B cell (primary cell): ENCODE results near the gene DNAH11. TPM values are rescaled to one million over a fixed set of nuclear protein-coding genes. Genes with fewer than 3 reads are reported as not detected.

Source experiments
- ATAC-seq: fragments of 200-7000 bp; cut with Tn5 transposase; one replicate; pipeline ENCODE4 v1.10.0; 2021; ENCODE audit warnings: low read depth, mild to moderate bottlenecking, moderate number of reproducible peaks, moderate library complexity
- CTCF ChIA-PET: fragments of 350-600 bp; sonication (Branson Sonifier 250); formaldehyde crosslinking; loops from one replicate; lab custom pipeline; 2021; ENCODE audit warnings: antibody characterized with exemption, inconsistent platforms; lab: Charles Lee
- POLR2A ChIA-PET: fragments of 350-600 bp; sonication (Branson Sonifier 250); formaldehyde crosslinking; loops from one replicate; lab custom pipeline; 2021; ENCODE audit warnings: antibody characterized with exemption; lab: Charles Lee
- DNase-seq: peaks from one replicate; pipeline ENCODE4 v3.0.0; 2013
- H2AFZ ChIP-seq: 2 replicates; pipeline ENCODE4 v1.6.1; 2012; ENCODE audit warnings: mild to moderate bottlenecking, low read depth, low read length; ENCODE audit not compliant: insufficient read depth, poor library complexity, severe bottlenecking
- H3K27ac ChIP-seq, 2 donors: 1 replicate in 1 of 2; 2 replicates in 1 of 2; pipeline ENCODE4 v1.5.1; 2012 to 2013; ENCODE audit warnings: low read length in 2 of 2, mild to moderate bottlenecking in 2 of 2, moderate library complexity in 1 of 2
- H3K27me3 ChIP-seq, 4 experiments: fragments of 200-600 bp in 1 of 4; sonication (generic) in 1 of 4; replicated peaks in 1 of 4; 1 replicate in 2 of 4; 2 replicates in 2 of 4; pipeline versions ENCODE4 v1.6.1 to v1.7.0; 2013 to 2016; ENCODE audit warnings: low read length in 3 of 4, mild to moderate bottlenecking in 2 of 4, mixed read lengths in 1 of 4, moderate library complexity in 1 of 4; ENCODE audit not compliant: insufficient read depth in 4 of 4, control insufficient read depth in 3 of 4; ENCODE audit errors: control extremely low read depth in 1 of 4
- H3K36me3 ChIP-seq, 2 experiments: replicated peaks in 1 of 2; 1 replicate in 1 of 2; 2 replicates in 1 of 2; pipeline versions ENCODE4 v1.6.1 to v1.7.1; 2013; ENCODE audit warnings: low read length in 1 of 2; ENCODE audit not compliant: insufficient read depth in 2 of 2, control insufficient read depth in 1 of 2; ENCODE audit errors: control extremely low read depth in 1 of 2, extremely low read depth in 1 of 2
- H3K4me1 ChIP-seq, 2 donors: fragments of 200-600 bp in 1 of 2; sonication (generic) in 1 of 2; 1 replicate in 1 of 2; 2 replicates in 1 of 2; pipeline versions ENCODE4 v1.5.1 to v1.6.1; 2013 to 2017; ENCODE audit warnings: low read length in 2 of 2; ENCODE audit not compliant: control insufficient read depth in 2 of 2, insufficient read depth in 2 of 2
- H3K4me2 ChIP-seq: replicated peaks from 2 replicates; pipeline ENCODE3; 2012; ENCODE audit warnings: mild to moderate bottlenecking, low read depth, low read length; ENCODE audit not compliant: poor library complexity, severe bottlenecking
- H3K4me3 ChIP-seq, 5 experiments: fragments of 200-600 bp in 1 of 5; sonication (generic) in 1 of 5; 1 replicate in 3 of 5; 2 replicates in 2 of 5; pipeline versions ENCODE4 v1.5.1 to v1.7.0; 2011 to 2016; ENCODE audit warnings: low read length in 4 of 5, mild to moderate bottlenecking in 4 of 5, low read depth in 2 of 5, control low read depth in 1 of 5, moderate library complexity in 1 of 5; ENCODE audit not compliant: insufficient read depth in 1 of 5; ENCODE audit errors: control extremely low read depth in 1 of 5, extremely low read depth in 1 of 5
- H3K79me2 ChIP-seq: fragments of 200-600 bp; sonication (generic); one replicate; pipeline ENCODE4 v1.6.0; 2016; ENCODE audit warnings: low read length; ENCODE audit not compliant: control insufficient read depth, insufficient read depth
- H3K9ac ChIP-seq: fragments of 200-600 bp; sonication (generic); 2 replicates; pipeline ENCODE4 v1.6.1; 2017; ENCODE audit warnings: mild to moderate bottlenecking, low read length, moderate library complexity
- H3K9me3 ChIP-seq, 3 donors: one replicate each; pipeline versions ENCODE4 v1.6.1 to v1.7.1; 2013; ENCODE audit warnings: low read length in 2 of 3; ENCODE audit not compliant: control insufficient read depth in 2 of 3, insufficient read depth in 1 of 3; ENCODE audit errors: control extremely low read depth in 1 of 3
- H4K20me1 ChIP-seq: 2 replicates; pipeline ENCODE4 v1.6.0; 2012; ENCODE audit warnings: mild to moderate bottlenecking, low read length; ENCODE audit not compliant: insufficient read depth, control insufficient read depth, poor library complexity, severe bottlenecking
- H3K27ac Mint-ChIP-seq: one replicate; pipeline ENCODE4 v1.8.0; 2021; ENCODE audit warnings: mixed read lengths
- H3K27me3 Mint-ChIP-seq: one replicate; pipeline ENCODE4 v1.8.0; 2021; ENCODE audit warnings: mixed read lengths
- H3K4me1 Mint-ChIP-seq: one replicate; pipeline ENCODE4 v1.8.0; 2021; ENCODE audit warnings: mixed read lengths
- H3K4me3 Mint-ChIP-seq: one replicate; pipeline ENCODE4 v1.8.0; 2021; ENCODE audit warnings: mixed read lengths
- H3K9me3 Mint-ChIP-seq: one replicate; pipeline ENCODE4 v1.8.0; 2022; ENCODE audit warnings: mixed read lengths; ENCODE audit not compliant: insufficient read depth
- CTCF ChIP-seq: fragments of 200-600 bp; IDR thresholded peaks from one replicate; pipeline ENCODE4 v1.8.0; 2022; ENCODE audit warnings: antibody characterized with exemption, mild to moderate bottlenecking
- EZH2 ChIP-seq: IDR thresholded peaks from 2 replicates; pipeline ENCODE4 v1.6.1; 2012; ENCODE audit warnings: borderline replicate concordance, low read depth, mild to moderate bottlenecking, moderate library complexity, low read length; ENCODE audit not compliant: insufficient read depth, poor library complexity, severe bottlenecking
- WGBS: methylation state at CpG from one replicate; pipeline ENCODE4 v1.1.5; 2013; ENCODE audit warnings: missing lambda C conversion rate; ENCODE audit not compliant: insufficient coverage; 5-methylcytosine and 5-hydroxymethylcytosine counted together
- intact Hi-C: fragments of 100-400 bp; cut with micrococcal nuclease; formaldehyde crosslinking; loops from one replicate; pipeline ENCODE4 v1.10.0; 2022
- polyA plus RNA-seq: library from polyadenylated mRNA; depleted of rRNA; stranded (reverse); fragments of >200 nt; gene quantifications from 2 replicates; pipeline ENCODE4 v1.2.3, GENCODE V29; 2012
- total RNA-seq, 2 donors: library from RNA; stranded (reverse); fragments of 120-200 nt in 1 of 2; gene quantifications; 1 replicate in 1 of 2; 2 replicates in 1 of 2; pipeline versions ENCODE4 v1.2.3 to v1.2.4, GENCODE V29; 2013 to 2022

Gene DNAH11
- total and polyA plus RNA-seq, 2 donors (not counting 1 experiment from before 2014, with no cell fraction given): not detected

DNA sequence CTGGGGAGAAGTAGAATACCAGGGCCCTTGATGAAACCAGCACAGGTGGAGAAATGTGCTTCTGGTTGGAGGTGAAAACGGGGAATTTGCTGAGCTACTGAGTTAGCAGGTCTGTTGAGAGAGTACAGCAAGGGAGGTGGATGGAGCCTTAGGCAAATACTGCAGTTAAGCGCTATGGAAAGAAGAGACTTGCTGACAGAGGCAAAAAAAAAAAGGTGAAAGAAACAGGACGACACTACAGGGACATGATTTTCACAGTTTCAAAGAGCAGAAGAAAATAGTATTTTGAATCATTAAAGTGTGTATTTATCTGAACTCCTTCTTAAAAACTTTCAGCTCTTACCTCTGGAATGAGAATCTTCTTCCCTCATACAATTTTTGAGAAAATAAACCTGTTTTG lies 159.5 kb downstream of the DNAH11 start:
- H3K9ac ChIP-seq: no peak overlapping the region
- Mint-ChIP-seq H3K27me3 (peaks cover 22% of the 10 kb centered on the region), H3K4me1 (no peaks in the 10 kb centered on the region), H3K27ac (no peak overlapping the region), H3K9me3 (no peaks in the 10 kb centered on the region), H3K4me3 (no peak overlapping the region)
- H3K27me3 ChIP-seq: peaks cover 0 to 5% (median 0%) of the 10 kb centered on the region in 4 experiments
- H3K4me1 ChIP-seq: no peaks in the 10 kb centered on the region
- intact Hi-C loops: no loop called here
- ChIA-PET POLR2A (no interaction called here), CTCF (no interaction called here)
- no peak for DNase-seq
- no peaks in the 10 kb centered on the region for H3K79me2 ChIP-seq
- H3K36me3 ChIP-seq: no peaks in the 10 kb centered on the region
- TF ChIP-seq CTCF: no peak
- TF ChIP-seq EZH2: no peak
- 100% methylated on average over 1 of the region's 3 CpGs for WGBS
- H2AFZ ChIP-seq: no peak overlapping the region
- H3K27ac ChIP-seq: no peak overlapping the region
- H4K20me1 ChIP-seq: no peaks in the 10 kb centered on the region
- ATAC-seq: no peak
- no peak overlapping the region for H3K4me3 ChIP-seq
- H3K4me2 ChIP-seq: no peak overlapping the region
- H3K9me3 ChIP-seq: no peaks in the 10 kb centered on the region

DNA sequence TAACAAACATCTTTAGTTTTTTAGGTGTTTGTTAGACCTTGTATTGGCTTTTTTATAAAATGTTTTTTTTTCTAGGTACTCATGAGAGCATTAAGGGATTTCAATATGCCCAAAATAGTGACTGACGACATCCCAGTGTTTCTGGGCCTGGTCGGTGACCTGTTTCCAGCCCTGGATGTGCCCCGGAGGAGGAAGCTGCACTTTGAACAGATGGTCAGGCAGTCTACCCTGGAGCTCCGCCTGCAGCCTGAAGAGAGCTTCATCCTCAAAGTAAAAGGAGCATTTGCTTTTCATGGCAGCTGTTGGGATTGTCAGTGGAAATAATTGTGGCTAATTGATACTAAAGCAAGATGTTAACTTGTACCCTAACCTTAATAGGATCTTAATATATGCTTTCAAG lies 161.5 kb downstream of the DNAH11 start:
- no peak overlapping the region for H3K9ac ChIP-seq
- CTCF ChIA-PET: no interaction called here
- H3K27me3 Mint-ChIP-seq: peaks cover 20% of the 10 kb centered on the region
- no peak overlapping the region for H3K4me3 ChIP-seq
- ATAC-seq (no peak), DNase-seq (no peak)
- no peaks in the 10 kb centered on the region for H3K79me2 ChIP-seq
- no peak overlapping the region for H3K27ac ChIP-seq
- no peaks in the 10 kb centered on the region for H4K20me1 ChIP-seq
- H3K4me2 ChIP-seq: no peak overlapping the region
- POLR2A ChIA-PET: no interaction called here
- H3K4me1 ChIP-seq: no peaks in the 10 kb centered on the region
- WGBS: 77% methylated on average over 4 of the region's 4 CpGs
- no peaks in the 10 kb centered on the region for H3K9me3 ChIP-seq
- no peak overlapping the region for H3K27ac Mint-ChIP-seq
- intact Hi-C loops: no loop called here
- no peaks in the 10 kb centered on the region for H3K36me3 ChIP-seq
- no peaks in the 10 kb centered on the region for H3K4me1 Mint-ChIP-seq
- TF ChIP-seq CTCF (no peak), EZH2 (no peak)
- H3K4me3 Mint-ChIP-seq: no peak overlapping the region
- peaks cover 0 to 5% (median 0%) of the 10 kb centered on the region in 4 experiments for H3K27me3 ChIP-seq
- H3K9me3 Mint-ChIP-seq: peaks cover 2% of the 10 kb centered on the region
- H2AFZ ChIP-seq: no peak overlapping the region
